ENCODE data around the gene MYLIP.

MYLIP gene

DNA sequence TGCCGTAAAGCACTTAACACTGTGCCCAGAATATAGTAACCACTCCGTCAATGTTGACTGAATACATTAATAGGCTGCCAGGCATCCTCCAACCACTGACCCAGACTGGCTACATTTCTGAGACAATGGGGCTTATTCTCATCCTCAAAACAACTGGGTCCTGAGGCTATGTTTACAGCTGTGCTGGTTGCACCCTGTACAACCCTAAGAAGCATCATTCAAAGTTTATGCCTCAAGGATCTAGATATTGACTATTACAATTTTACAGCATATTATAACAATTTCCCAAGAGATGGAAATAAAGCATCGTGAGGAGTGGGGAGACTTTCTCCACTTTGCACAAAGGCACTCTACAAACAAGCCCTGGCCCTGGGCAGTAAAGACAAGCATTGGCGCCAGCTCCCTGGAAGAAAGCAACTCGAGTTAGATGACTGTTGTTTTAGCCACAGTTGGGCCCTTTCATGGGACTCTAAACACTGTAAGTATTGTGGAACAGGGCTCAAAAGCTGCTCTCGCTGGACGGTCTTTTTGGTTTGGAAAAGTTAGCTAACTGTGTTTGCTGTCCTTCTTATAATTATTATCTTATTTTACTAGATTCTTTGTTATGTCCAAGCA lies 30.2 kb downstream of the MYLIP start:
- TF ChIP-seq, protein P1, sequence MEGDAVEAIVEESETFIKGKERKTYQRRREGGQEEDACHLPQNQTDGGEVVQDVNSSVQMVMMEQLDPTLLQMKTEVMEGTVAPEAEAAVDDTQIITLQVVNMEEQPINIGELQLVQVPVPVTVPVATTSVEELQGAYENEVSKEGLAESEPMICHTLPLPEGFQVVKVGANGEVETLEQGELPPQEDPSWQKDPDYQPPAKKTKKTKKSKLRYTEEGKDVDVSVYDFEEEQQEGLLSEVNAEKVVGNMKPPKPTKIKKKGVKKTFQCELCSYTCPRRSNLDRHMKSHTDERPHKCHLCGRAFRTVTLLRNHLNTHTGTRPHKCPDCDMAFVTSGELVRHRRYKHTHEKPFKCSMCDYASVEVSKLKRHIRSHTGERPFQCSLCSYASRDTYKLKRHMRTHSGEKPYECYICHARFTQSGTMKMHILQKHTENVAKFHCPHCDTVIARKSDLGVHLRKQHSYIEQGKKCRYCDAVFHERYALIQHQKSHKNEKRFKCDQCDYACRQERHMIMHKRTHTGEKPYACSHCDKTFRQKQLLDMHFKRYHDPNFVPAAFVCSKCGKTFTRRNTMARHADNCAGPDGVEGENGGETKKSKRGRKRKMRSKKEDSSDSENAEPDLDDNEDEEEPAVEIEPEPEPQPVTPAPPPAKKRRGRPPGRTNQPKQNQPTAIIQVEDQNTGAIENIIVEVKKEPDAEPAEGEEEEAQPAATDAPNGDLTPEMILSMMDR (IDR thresholded peaks at IDR 0.05; ENCODE audit: insufficient read depth, low read length, missing control alignments), result no peak
- ChIA-PET POLR2A (interaction anchor here (0.7 kb wide), 1 partner anchor 165 kb away, joined by 3 read pairs; no protein-coding TSS in a partner anchor), CTCF (interaction anchor here (1.0 to 1.5 kb wide), 3 partner anchors 8 to 467 kb away, joined by 3 to 4 read pairs (median 3); no protein-coding TSS in a partner anchor)
- H3K4me3 ChIP-seq (ENCODE audit: low read depth, low read length), result no peak overlapping the region
- DNase-seq (ENCODE audit: low read depth, low spot score), result no peak

- no peak for DNase-seq (ENCODE audit: low read depth, low spot score)
- ChIA-PET CTCF (no interaction called here), POLR2A (no interaction called here)
- TF ChIP-seq, protein P1 (IDR thresholded peaks at IDR 0.05; ENCODE audit: insufficient read depth, low read length, missing control alignments), result no peak
- no peak overlapping the region for H3K4me3 ChIP-seq (ENCODE audit: low read depth, low read length)
Observed at GRCh38 chr6:16160794-16161193, 31.9 kb downstream of the MYLIP start.

DNA sequence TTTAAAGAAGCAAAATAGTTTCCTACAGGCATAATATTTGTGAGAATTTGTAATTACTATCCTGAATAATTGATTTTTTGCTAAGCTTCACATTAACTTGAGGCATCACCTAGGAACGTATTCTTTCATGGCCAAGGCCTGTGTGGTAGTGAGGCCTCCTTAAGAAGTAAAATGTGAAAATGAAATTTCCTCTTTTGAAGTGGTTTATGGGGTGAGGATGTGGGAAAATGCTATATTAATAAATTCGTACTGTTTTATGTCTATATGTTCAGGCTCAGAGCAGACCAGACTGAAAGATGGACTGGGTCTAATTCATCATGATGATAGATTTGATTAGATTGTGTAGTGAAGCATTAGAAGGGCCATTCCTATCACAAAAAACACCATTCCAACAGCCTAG lies 33.1 kb downstream of the MYLIP start:
- TF ChIP-seq, protein P1 (IDR thresholded peaks at IDR 0.05; ENCODE audit: insufficient read depth, low read length, missing control alignments), result no peak
- ChIA-PET CTCF (interaction anchor here (1.1 to 2.5 kb wide), 3 partner anchors 11 to 124 kb away, joined by 3 to 12 read pairs (median 3); no protein-coding TSS in a partner anchor), POLR2A (no interaction called here)
- no peak for DNase-seq (ENCODE audit: low read depth, low spot score)
- no peak overlapping the region for H3K4me3 ChIP-seq (ENCODE audit: low read depth, low read length)

DNA sequence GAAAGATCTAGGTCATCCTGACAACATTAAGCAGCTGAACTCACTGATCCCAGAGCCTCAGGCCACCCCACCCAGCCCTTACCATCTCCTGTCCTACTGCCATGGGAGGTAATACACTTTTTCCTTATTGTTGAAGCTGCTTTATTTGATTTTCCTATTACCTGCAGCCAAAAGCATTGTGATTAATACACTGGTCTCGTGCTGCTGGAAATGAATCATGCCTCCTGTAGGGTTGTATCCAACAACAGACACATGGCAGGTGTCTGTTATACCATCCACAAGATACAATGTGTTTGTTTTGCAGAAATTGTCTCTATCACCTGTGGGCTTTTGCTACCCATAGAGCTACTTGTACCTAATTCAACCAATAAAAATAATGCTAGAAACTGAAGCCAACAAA lies 34.2 kb downstream of the MYLIP start:
- no peak overlapping the region for H3K4me3 ChIP-seq (ENCODE audit: low read depth, low read length)
- DNase-seq (ENCODE audit: low read depth, low spot score), result no peak
- ChIA-PET POLR2A (no interaction called here), CTCF (interaction anchor here (1.1 to 2.5 kb wide), 2 partner anchors 20 to 123 kb away, joined by 3 to 12 read pairs; no protein-coding TSS in a partner anchor)
- TF ChIP-seq, protein P1 (IDR thresholded peaks at IDR 0.05; ENCODE audit: insufficient read depth, low read length, missing control alignments), result no peak

DNA sequence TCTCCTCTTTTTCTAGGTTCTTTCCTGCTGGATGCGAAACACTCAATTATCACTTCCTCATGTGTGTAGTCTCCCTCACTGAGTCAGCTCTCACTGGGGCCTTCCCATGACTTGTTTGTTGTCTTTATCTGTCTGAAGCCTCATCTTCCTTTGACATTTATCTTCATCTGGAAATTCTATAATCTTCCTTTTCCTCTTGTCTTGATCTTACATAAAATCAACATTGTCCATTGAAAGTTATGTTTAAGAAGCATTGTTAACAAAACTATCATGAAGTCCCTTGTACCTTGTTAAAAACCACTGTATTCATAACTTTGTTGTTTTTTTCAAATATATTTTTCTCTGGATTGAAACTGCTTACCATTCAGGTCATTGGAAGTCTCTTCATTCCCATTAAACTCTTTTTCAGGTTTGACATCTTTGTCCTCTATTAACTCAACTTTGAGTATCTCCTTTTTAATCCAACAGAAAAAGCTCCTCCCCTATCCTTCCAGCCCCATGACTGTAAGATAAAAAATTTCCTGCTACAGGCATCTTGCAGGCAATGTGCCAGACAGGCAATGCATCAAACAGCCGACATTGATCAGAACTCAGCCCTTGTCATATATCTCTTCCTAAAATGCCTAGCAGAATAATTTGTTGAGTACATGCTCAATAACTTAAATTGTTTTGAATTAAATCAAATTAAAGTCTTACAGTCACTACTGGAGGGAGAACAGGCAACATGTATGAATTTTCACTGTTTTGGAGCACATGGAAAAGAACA lies 34.8 kb downstream of the MYLIP start:
- CTCF ChIA-PET, result interaction anchor here (0.9 to 2.5 kb wide), 2 partner anchors 19 to 468 kb away, joined by 3 to 12 read pairs; no protein-coding TSS in a partner anchor
- TF ChIP-seq, protein P1 (IDR thresholded peaks at IDR 0.05; ENCODE audit: insufficient read depth, low read length, missing control alignments), result no peak
- POLR2A ChIA-PET, result no interaction called here
- no peak overlapping the region for H3K4me3 ChIP-seq (ENCODE audit: low read depth, low read length)
- DNase-seq (ENCODE audit: low read depth, low spot score), result no peak

DNA sequence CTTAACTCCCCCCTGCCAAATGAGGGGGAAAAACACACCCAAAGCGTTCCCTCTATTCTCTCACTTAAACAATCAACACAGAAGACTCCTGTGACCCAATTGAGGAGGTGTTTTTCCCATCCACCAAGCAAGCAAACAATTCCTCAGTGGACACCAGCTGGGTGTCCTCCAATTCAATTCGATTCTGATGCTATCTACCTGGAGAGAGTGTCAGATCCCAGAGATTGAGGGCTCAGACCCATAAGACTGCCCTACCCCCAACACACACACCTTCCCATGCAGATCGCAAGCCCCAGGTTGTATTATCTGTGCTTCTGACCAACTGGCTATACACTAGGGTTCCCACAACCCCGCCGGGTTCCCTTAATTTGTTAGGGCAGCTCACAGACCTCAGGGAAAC lies 36.8 kb downstream of the MYLIP start:
- H3K4me3 ChIP-seq (ENCODE audit: low read depth, low read length), result no peak overlapping the region
- no peak for DNase-seq (ENCODE audit: low read depth, low spot score)
- ChIA-PET POLR2A (no interaction called here), CTCF (interaction anchor here (2.4 kb wide), 2 partner anchors 18 to 474 kb away, joined by 11 to 14 read pairs; no protein-coding TSS in a partner anchor)
- TF ChIP-seq, protein P1 (IDR thresholded peaks at IDR 0.05; ENCODE audit: insufficient read depth, low read length, missing control alignments), result no peak
